ENCODE data around the gene ITGA7. TPM values are rescaled to one million over a fixed set of nuclear protein-coding genes. Genes with fewer than 3 reads are reported as not detected.
A peak's percentile ranks its signal among the peaks of the same experiment; 100 is the strongest.

ITGA7 gene
- total and polyA plus RNA-seq, 3 donors from 2014 or later, result 26.4 to 43.3 (median 30.6) TPM

DNA sequence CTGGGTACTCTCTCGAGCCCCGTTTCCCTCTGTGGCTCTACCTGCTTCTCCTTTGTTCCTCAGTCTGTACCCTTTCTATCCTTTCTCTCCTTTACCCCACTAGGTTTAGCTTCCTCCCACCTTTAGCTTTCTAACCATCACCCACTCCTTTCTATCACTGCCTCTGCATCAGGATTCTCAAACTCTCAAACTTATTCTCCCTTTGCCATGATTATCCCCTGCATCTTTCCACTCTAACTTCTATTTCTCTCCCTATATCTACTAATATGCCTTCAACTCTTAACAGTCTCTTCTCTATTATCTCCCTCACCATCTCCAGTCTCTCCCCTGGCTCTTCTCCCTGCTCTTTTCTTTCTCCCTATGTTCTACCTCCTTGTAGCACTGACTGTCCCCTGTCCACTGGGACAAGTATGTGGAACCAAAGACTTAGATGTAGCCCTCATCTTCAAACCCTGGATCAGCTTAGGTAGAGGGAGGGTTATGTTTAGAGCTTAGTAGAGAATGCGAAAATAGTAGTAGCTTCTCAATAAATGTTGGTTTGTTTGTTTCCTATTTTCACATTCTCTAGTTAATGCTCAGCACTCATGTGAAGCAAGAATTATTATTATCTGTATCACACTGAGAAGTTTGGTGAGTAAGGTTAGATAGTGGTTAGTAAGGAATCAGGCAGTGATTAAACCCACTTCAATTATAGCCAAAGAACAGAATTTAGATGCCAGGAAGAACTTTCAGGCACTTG is 38.6 kb upstream of the ITGA7 start:
- Histone ChIP-seq H3K27me3 (no peaks in the 10 kb centered on the region), H3K36me3 (ENCODE audit: low read depth, missing control alignments) (no peaks in the 10 kb centered on the region), H3K9me3 (no peaks in the 10 kb centered on the region), H3K27ac (peak overlapping the region in 1 of 2 donors; percentile 55), H3K4me3 (no peak overlapping the region), H3K4me1 (peaks cover 24% of the 10 kb centered on the region)
- 51 to 64% methylated on average over 3 of the region's 3 CpGs for WGBS, 2 donors
- intact Hi-C loops (cut with DNase I; ENCODE audit: low total_unique reads), result loop anchor here (10.0 kb wide), 1 partner anchor 188 kb away; the partner anchor contains the start of gene DGKA
- no peak for DNase-seq
- TF ChIP-seq, protein P1, sequence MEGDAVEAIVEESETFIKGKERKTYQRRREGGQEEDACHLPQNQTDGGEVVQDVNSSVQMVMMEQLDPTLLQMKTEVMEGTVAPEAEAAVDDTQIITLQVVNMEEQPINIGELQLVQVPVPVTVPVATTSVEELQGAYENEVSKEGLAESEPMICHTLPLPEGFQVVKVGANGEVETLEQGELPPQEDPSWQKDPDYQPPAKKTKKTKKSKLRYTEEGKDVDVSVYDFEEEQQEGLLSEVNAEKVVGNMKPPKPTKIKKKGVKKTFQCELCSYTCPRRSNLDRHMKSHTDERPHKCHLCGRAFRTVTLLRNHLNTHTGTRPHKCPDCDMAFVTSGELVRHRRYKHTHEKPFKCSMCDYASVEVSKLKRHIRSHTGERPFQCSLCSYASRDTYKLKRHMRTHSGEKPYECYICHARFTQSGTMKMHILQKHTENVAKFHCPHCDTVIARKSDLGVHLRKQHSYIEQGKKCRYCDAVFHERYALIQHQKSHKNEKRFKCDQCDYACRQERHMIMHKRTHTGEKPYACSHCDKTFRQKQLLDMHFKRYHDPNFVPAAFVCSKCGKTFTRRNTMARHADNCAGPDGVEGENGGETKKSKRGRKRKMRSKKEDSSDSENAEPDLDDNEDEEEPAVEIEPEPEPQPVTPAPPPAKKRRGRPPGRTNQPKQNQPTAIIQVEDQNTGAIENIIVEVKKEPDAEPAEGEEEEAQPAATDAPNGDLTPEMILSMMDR (IDR thresholded peaks at IDR 0.05), result no peak
- TF ChIP-seq POLR2A (IDR thresholded peaks at IDR 0.05), result no peak

DNA sequence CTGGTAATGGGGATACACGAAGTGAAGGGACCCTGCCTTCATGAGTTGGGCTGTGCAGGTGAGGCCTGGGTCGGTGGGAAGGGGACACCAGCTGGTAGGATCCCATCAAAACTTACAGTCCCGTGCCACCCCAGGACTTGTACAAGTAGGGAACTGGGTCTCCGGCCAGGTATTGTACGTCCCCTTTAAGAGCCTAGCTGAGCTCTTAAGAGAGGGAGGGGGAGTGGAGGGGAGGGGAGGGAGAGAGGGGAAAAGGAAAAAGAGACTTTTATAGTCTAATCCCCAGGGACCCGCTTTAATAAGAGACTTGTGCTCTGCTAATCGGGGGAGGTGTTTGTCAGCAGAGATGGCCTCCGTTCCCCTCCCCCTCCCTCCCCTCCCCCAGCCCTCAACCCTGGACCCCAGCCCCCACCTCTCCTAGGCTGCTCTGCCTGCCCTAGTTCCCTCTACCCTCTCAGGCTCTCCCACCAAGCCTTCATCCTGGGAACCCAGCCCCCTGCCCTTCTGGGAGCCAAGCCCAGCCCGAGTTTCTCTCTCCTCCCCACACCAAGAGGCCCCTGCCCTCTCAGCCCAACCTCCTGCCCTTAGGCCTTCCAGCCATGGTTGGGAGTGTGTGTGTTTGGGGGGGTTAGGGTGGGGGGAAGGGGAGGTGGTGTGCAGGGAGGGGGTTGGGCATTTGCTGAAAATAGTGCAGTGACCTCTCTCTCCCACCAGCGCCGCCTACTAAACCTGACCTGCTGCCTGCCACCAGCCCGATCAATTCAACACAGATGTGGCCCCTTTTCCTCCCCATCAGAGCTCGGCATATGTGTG is 37.9 kb upstream of the ITGA7 start:
- 16 to 24% methylated on average over 13 of the region's 13 CpGs for WGBS, 2 donors
- Histone ChIP-seq H3K9me3 (no peaks in the 10 kb centered on the region), H3K27me3 (no peaks in the 10 kb centered on the region), H3K4me1 (peaks cover 24% of the 10 kb centered on the region), H3K27ac (peak overlapping the region; percentile 39 to 55), H3K4me3 (no peak overlapping the region), H3K36me3 (ENCODE audit: low read depth, missing control alignments) (no peaks in the 10 kb centered on the region)
- DNase-seq, result no peak
- intact Hi-C loops (cut with DNase I; ENCODE audit: low total_unique reads), result loop anchor here (10.0 kb wide), 1 partner anchor 189 kb away; the partner anchor contains the start of gene DGKA
- TF ChIP-seq POLR2A (IDR thresholded peaks at IDR 0.05), result no peak
- TF ChIP-seq, protein P1 (IDR thresholded peaks at IDR 0.05), result no peak

DNA sequence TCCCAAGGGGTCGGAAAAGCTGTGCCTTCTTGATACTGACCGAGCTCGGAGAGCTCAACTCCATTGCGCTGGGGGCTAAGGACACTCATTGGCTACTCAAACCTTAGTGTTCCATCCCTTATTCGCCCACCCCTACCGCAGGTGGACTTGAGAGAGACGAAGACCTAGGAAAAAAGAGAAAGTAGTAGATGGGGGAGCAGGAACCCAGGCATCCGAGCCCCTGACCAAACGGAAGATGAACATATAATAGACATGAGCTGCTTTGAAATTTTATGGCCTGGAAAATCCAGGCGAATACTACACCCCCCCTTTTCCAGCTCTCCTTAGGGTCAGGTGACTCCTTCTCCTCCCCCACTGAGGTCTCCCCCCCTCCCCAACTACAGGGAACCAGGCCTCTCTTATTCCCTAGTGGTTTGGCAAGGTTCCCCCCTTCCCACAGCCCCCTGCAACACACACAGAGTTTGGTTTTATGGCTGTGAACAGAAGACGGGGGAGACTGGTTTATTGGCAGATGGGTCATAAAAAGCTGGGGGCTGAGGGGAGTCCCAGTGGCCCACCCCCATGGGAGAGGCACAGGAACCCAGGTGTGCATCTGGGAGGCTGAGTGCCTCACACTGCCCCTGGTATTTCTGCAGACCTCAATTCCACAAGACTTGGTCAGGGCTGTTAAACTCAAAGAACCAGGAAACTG is 36.8 kb upstream of the ITGA7 start:
- H3K4me1 ChIP-seq, result peaks cover 24% of the 10 kb centered on the region
- 16 to 22% methylated on average over 11 of the region's 11 CpGs for WGBS, 2 donors
- H3K4me3 ChIP-seq, result peak overlapping the region; percentile 53 to 68
- DNase-seq, result no peak
- H3K36me3 ChIP-seq (ENCODE audit: low read depth, missing control alignments), result no peaks in the 10 kb centered on the region
- H3K27ac ChIP-seq, result peak overlapping the region in 1 of 2 donors; percentile 53
- no peaks in the 10 kb centered on the region for H3K27me3 ChIP-seq
- no peaks in the 10 kb centered on the region for H3K9me3 ChIP-seq
- intact Hi-C loops (cut with DNase I; ENCODE audit: low total_unique reads), result loop anchor here (10.0 kb wide), 1 partner anchor 190 kb away; the partner anchor contains the start of gene DGKA
- TF ChIP-seq, protein P1 (IDR thresholded peaks at IDR 0.05), result no peak
- no peak for TF ChIP-seq POLR2A (IDR thresholded peaks at IDR 0.05)

DNA sequence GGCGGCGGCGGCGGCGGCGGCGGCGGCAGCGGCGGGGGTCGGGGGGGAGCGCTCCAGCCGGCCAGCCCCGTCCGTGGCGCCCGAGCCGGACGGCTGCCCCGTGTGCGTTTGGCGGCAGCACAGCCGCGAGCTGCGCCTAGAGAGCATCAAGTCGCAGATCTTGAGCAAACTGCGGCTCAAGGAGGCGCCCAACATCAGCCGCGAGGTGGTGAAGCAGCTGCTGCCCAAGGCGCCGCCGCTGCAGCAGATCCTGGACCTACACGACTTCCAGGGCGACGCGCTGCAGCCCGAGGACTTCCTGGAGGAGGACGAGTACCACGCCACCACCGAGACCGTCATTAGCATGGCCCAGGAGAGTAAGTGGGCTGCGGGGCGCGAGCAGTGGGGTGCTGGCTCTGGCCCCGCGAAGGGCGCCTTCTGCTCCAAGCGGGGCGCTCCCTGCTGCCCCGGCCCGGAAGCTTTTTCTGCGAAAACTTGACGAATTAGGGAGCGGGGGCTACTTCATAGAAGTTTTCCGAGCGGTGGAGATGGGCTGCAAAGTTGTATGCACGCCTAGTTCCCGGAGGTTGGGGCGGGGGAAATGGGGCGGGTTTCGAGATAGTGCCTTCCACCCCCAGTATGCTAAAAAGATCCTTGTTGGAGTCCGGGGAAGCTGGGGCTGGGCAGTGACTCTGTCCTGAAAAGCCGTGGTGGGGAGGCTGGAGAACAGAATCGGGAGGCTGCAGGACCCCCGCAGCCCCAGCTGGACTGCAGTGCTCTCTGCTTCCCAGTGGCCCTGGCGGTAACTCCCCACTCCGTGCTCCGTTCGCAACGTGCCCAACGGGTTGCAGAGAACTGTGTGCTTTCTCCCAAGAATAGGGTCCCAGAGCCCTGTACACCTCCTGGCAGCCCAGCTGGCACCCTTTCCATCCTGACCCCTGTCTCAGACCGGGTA is 36.0 kb upstream of the ITGA7 start:
- H3K4me3 ChIP-seq, result peak overlapping the region; percentile 53 to 68
- H3K9me3 ChIP-seq, result no peaks in the 10 kb centered on the region
- H3K27me3 ChIP-seq, result no peaks in the 10 kb centered on the region
- TF ChIP-seq, protein P1 (IDR thresholded peaks at IDR 0.05), result no peak
- TF ChIP-seq POLR2A (IDR thresholded peaks at IDR 0.05), result no peak
- WGBS, 2 donors, result 0 to 1% methylated on average over 15 to 36 of the region's 73 CpGs
- peaks cover 24% of the 10 kb centered on the region for H3K4me1 ChIP-seq
- H3K27ac ChIP-seq, result peak overlapping the region in 1 of 2 donors; percentile 53
- intact Hi-C loops (cut with DNase I; ENCODE audit: low total_unique reads), result loop anchor here (10.0 kb wide), 1 partner anchor 191 kb away; the partner anchor contains the start of gene DGKA
- H3K36me3 ChIP-seq (ENCODE audit: low read depth, missing control alignments), result no peaks in the 10 kb centered on the region
- peak; percentile 69 for DNase-seq
